CD4-positive, alpha-beta T cell treated with Interleukin-6 at 100 ng/mL for 8 hours (primary cell): Measurements from ENCODE around the gene INTU.
"Not testable (repeated sequence)": the region's sequence is repeated elsewhere in the genome, so short reads cannot be mapped to it uniquely, and the experiment has no call there.

ENCODE experiments used
- DNase-seq: peaks from one replicate; pipeline ENCODE4 v3.0.0-alpha.2; 2020; ENCODE audit warnings: mixed read lengths, low spot score

INTU gene

DNA sequence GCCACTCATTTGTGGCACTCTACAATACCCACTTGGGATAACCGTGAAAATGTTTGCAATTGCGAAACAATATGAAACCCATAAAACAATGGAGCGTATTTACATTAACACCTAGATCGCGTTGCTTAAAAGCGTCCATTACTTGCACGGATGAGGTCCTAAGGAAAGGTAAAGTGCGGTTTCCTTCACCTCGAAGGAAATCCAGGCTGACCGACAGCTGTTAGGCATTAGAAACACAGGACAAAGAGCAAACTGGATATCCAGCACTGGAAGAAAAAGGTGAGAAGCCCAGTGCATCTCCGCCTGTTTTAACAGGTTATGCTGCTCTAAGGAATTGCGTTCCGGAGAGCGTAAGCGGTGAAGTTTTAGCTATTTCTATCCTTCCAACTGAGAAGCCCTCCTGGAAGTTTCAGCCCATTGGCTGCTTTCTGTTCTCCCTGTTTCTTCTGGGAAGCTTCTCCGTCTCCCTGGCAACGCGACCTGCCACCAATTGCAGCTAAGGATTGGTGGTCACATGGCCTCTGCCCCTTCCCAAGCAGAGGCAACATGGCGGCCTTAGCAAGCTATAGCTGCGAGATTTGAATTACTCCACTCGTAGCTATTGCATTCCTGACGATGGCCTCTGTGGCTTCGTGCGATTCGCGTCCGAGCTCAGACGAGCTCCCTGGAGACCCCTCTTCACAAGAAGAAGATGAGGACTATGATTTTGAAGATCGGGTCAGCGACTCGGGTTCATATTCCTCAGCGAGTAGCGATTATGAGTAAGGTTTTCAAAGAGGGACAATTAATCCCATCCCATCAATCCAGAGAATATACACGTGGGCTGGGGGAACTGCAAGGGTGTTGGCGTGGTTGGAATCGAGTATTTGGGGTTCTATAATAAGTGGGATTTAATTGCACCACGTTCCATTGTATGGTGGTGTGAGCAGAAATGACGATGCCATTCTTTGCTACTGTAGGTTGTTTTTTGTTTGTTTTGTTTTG lies at the start of gene INTU:
Gene INTU (plus strand): TSS at position 538 of the 984 bp plus-strand sequence. CDS start 78 bp downstream, at position 616.
- no peak for DNase-seq

- DNase-seq, result not testable (repeated sequence)
Observed at GRCh38 chr4:127586496-127586895, 46.3 kb upstream of the INTU start.

GRCh38 chr4:127586922-127587571 lies 45.7 kb upstream of the INTU start:
- DNase-seq, result no peak

- not testable (repeated sequence) for DNase-seq
Observed at GRCh38 chr4:127589153-127589552, 43.6 kb upstream of the INTU start.

GRCh38 chr4:127598656-127599055 lies 34.1 kb upstream of the INTU start:
- DNase-seq, result no peak

DNA sequence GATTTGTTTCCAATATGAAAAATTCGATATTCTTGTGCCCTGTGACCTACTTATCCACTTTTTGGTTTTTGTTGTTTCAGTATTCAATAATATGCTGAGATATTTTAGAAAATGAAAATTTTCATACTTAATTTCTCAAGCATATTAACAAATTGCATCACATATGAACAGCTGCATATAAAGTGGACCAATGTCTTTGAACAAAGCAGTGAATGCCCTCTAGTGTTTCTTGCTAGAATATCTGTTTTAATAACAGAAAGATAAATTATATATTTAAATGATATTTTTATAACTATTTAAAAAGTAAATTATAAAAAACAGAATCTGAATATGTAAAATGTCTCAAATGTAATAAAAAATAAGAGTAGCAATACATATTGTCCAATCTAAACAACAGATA lies 31.7 kb upstream of the INTU start:
- DNase-seq, result no peak

GRCh38 chr4:127604949-127605709 lies 27.6 kb upstream of the INTU start:
- no peak for DNase-seq

DNA sequence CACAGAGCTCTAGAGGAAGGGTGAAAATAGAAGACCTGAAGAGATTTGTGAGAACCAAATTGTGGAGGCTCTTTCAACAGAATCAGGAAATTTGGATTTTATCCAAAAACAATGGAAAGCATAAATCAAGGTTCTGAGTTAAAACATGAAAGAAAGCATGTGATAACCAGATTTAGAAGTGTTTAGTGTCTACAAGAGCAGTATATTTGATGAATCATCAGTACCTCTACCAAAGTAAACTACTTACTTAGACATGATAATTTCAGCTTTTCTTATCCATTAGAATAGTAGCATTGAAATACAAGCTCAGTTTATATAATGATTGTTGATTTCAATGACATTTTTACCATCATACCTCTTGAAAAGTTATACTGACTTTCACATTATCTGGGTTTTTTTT lies 25.9 kb upstream of the INTU start:
- DNase-seq, result no peak

GRCh38 chr4:127609484-127609883 lies 23.3 kb upstream of the INTU start:
- DNase-seq, result no peak

- no peak for DNase-seq
Observed at GRCh38 chr4:127610488-127610887, 22.3 kb upstream of the INTU start.

DNA sequence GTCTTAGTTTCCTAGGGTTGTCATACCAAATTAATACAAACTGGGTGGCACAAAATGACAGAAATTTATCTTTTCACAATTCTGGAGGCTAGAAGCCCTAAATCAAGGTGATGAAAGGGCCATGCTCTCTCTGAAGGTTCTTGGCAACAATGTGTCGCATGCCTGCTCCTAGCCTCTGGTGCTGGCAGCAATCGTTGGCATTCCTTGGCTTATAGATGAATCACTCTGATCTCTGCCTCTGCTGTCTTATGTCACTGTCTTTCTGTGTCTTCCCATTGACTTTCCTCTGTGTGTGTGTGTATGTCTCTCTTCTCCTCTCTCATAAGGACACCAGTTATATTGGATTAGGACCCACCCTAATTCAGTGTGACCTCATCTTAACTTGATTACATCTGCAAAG lies 15.9 kb upstream of the INTU start:
- no peak for DNase-seq

GRCh38 chr4:127618427-127618826 lies 14.3 kb upstream of the INTU start:
- DNase-seq, result no peak

- DNase-seq, result no peak
Observed at GRCh38 chr4:127622621-127622920, 10.2 kb upstream of the INTU start.

DNA sequence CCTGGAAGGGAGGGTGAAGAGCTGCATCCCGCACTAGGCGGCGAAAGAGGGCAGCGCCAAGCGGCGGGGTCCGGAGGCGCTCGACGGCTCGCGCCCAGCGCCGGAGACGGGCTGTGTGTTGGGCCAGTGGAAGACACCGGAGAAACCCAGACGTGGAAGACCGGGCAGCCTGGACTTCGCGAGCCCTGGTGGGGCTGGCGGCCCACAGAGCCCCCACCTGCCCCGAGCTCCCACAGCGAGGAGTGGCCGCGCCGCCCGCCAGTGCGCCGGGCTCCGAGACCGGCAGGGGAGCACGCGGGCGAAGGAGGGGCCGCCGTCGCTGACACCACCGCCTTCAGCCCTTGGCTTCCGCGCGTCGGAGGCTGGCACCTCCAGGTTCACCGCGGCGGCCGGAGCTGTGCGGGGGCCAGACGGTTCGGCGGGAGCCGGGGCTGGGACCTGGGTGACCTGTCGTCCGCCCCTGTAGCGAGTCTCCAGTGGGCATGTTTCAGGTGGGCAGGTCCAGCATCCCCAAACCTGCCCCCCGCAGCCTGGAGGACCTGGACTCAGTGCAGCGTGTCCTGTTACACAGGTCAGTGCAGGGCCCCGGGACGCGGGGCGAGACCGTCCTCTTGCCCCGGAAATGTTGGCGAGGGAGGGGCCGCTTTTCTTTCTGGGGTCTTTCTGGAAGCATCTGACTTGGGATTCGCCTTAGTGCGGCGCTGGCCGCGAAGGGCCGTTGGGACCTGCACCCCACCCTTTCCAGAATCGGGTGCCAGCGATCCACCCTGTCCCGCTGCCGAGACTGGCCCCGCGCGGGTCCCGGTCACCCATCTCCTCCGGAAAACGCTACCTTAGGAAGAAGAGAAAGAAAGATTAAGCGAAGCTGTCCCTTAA lies 9.6 kb upstream of the INTU start:
- no peak for DNase-seq

DNA sequence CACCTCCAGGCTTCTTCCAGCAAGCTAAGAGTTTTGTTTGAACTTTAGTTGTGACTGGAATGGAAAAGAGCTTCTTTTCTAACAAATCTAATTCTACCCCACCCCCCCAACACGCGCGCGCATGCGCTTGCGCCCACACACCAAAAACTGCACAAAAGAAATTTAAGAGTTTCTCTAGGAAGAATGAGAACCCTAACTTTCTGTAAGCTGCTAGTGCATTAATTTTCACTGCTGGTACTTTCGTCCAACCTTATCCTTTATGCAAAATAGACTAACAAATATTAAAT lies 9.0 kb upstream of the INTU start:
- no peak for DNase-seq

DNA sequence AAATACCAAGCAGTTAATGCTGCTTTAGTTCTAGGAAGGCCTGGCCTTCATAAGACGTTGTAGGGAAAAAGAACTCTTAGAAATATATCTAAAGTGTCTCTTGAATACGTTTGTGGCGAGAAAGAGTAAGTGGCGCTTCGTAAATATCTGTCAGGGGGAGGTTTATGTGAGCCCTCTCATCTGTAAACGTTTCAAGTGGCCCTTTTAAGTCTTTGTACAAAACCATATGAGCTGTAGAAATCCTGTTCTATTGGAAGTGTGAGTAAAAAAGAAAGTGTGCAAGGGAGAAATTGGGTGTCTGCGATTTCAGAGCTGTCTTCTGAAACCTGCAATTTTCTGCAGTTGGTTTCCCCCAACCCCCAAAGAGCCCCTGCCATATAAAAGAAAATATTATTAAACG lies 8.6 kb upstream of the INTU start:
- no peak for DNase-seq

GRCh38 chr4:127629371-127629770 lies 3.4 kb upstream of the INTU start:
- DNase-seq, result no peak

DNA sequence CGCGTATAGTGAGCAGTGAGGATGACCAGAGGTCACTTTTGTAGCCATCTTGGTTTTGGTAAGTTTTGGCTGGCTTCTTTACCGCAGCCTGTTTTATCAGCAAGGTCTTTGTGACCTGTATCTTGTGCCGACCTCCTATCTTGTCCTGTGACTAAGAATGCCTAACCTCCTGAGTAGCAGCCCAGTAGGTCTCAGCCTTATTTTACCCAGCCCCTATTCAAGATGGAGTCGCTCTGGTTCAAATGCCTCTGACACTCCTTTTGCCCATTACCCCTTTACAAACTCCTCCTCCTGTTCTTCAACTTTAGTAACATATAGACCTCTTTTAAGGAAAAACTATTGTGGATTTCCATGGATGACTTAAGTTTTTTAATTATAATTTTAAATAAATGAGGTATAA lies 2.6 kb upstream of the INTU start:
- no peak for DNase-seq

- DNase-seq, result no peak
Observed at GRCh38 chr4:127631420-127631819, 1.3 kb upstream of the INTU start.

DNA sequence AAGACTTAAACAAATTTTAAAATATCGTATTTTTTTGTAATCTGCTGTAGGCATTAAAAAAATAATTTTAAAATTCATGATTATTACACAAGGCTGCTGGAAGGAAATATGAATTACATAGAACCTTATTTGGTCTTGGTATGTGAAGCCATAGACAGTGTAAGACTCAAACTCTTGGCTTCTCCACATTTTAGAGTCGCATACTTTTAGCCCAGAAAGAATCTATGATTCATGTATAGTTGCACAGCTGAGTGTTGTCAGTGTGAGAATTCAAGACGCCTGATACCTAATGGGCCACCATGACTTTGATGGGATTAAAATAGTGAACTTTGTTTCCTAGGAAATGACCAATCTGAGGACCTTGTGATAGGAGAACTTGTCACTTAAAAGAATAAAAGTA lies 1.4 kb downstream of the INTU start:
- no peak for DNase-seq

DNA sequence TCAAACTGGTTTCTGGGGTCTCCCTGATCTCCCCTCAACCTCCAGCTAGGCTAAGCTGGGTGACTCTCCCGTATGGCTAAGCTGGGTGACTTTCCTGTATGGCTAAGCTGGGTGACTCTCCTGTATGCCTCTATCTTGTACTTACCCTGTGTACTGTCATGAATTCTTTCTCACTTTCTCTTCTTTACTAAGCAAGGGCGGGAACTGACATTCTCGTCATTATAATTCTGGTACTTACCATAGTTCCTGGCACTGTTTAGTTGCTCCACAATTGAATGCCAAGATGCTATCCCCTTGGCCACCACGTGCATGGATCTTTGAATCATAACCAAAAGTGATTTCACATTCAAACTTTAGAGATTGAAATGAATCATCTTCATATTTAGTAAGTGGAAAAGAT lies 8.8 kb downstream of the INTU start:
- no peak for DNase-seq

DNA sequence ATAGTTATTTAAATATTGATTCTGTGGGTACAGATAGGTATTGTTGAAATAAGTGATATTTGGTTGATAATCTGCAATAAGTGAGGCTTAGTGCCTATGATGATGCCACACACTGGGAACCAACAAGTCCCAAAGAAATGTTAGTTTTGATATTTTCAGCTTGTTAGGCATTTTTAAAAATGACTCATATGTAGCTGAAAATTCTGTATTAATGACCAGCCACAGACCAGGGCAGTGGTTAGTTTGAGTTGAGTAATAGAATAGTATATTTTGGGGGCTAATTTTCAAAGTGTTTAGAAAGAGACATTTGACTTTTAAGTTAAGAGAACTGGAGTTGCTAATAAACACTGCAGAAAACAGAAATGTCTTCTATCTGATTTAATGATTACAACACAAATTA lies 9.4 kb downstream of the INTU start:
- DNase-seq, result no peak
